HT-29 (cell line): ENCODE data around the gene CIZ1. TPM values are rescaled to one million over a fixed set of nuclear protein-coding genes. Genes with fewer than 3 reads are reported as not detected.

ENCODE experiments used
- DNase-seq: peaks from one replicate; pipeline ENCODE4 v3.0.0-alpha.2; 2015; ENCODE audit warnings: low spot score
- total RNA-seq: library from RNA; depleted of rRNA; stranded (reverse); fragments of >200 nt; shearing (Covaris generic); gene quantifications from 2 replicates; pipeline ENCODE4 v1.2.3, GENCODE V29; 2014

Gene CIZ1
- total RNA-seq, 1 experiment from 2014 or later = 99.1 TPM

- DNase-seq = no peak
These were observed 611 bp downstream of the CIZ1 start for GRCh38 chr9:128190516-128191405.

- DNase-seq = no peak
These were observed 1.4 kb downstream of the CIZ1 start for GRCh38 chr9:128190013-128190412.

GRCh38 chr9:128188209-128188608 lies 3.2 kb downstream of the CIZ1 start:
- DNase-seq = no peak

- DNase-seq = no peak
These were observed 4.0 kb downstream of the CIZ1 start for GRCh38 chr9:128187361-128187760.

- DNase-seq = no peak
These were observed 5.1 kb downstream of the CIZ1 start for GRCh38 chr9:128185979-128186965.

GRCh38 chr9:128182893-128183588 lies 8.3 kb downstream of the CIZ1 start:
- no peak for DNase-seq

- peak; percentile 39 for DNase-seq
These were observed 9.9 kb downstream of the CIZ1 start for GRCh38 chr9:128181480-128181879.

- DNase-seq = no peak
These were observed 10.9 kb downstream of the CIZ1 start for GRCh38 chr9:128180447-128180846.

- no peak for DNase-seq
These were observed 11.4 kb downstream of the CIZ1 start for GRCh38 chr9:128180001-128180400.

- DNase-seq = no peak
These were observed 12.5 kb downstream of the CIZ1 start for GRCh38 chr9:128178806-128179431.

GRCh38 chr9:128175726-128176125 lies 15.6 kb downstream of the CIZ1 start:
- no peak for DNase-seq

GRCh38 chr9:128175102-128175563 lies 16.2 kb downstream of the CIZ1 start:
- DNase-seq = no peak

- DNase-seq = no peak
These were observed 17.3 kb downstream of the CIZ1 start for GRCh38 chr9:128174062-128174461.

GRCh38 chr9:128169925-128170324 lies 21.4 kb downstream of the CIZ1 start:
- DNase-seq = no peak

- DNase-seq = no peak
These were observed 21.9 kb downstream of the CIZ1 start for GRCh38 chr9:128169492-128169891.

- DNase-seq = no peak
These were observed 22.6 kb downstream of the CIZ1 start for GRCh38 chr9:128168731-128169308.

- no peak for DNase-seq
These were observed 24.2 kb downstream of the CIZ1 start for GRCh38 chr9:128167209-128167608.

GRCh38 chr9:128166169-128166568 lies 25.2 kb downstream of the CIZ1 start:
- DNase-seq = no peak

- DNase-seq = no peak
These were observed 27.0 kb downstream of the CIZ1 start for GRCh38 chr9:128164307-128164885.
